ENCODE measurements around the gene PRTG. TPM values are rescaled to one million over a fixed set of nuclear protein-coding genes. Genes with fewer than 3 reads are reported as not detected.

PRTG gene
- polyA plus RNA-seq, 3 donors: not detected

GRCh38 chr15:55683376-55683775 is 59.6 kb downstream of the PRTG start:
- Mint-ChIP-seq H3K4me1 (peaks cover 15% of the 10 kb centered on the region), H3K4me3 (no peak overlapping the region), H3K36me3 (no peaks in the 10 kb centered on the region), H3K9me3 (no peaks in the 10 kb centered on the region), H3K27me3 (ENCODE audit: low read depth in 3 of 3) (peaks cover 0 to 2% (median 2%) of the 10 kb centered on the region in 3 donors), H3K27ac (peak overlapping the region in 1 of 7 donors; percentile 11)
- H3K27ac ChIP-seq (ENCODE audit: low read depth in 1 of 2, low read length in 2 of 2): no peak overlapping the region
- H3K36me3 ChIP-seq (replicated peaks in 1 of 2; ENCODE audit: control insufficient read depth in 1 of 2, insufficient read depth in 2 of 2, low read length in 2 of 2): no peaks in the 10 kb centered on the region
- H3K27me3 ChIP-seq (ENCODE audit: control insufficient read depth in 2 of 2, insufficient read depth in 2 of 2, low read length in 2 of 2): no peaks in the 10 kb centered on the region
- DNase-seq: no peak
- no peaks in the 10 kb centered on the region for H3K79me2 ChIP-seq (ENCODE audit: insufficient read depth, low read length)
- intact Hi-C loops (cut with micrococcal nuclease): no loop called here
- H3K4me2 ChIP-seq (replicated peaks; ENCODE audit: extremely low read depth, low read length, poor library complexity, severe bottlenecking): no peak overlapping the region
- peaks cover 7 to 16% of the 10 kb centered on the region in 2 donors for H3K4me1 ChIP-seq (ENCODE audit: control insufficient read depth in 1 of 2, insufficient read depth in 2 of 2, low read length in 2 of 2)
- no peaks in the 10 kb centered on the region for H3K9me3 ChIP-seq (replicated peaks in 1 of 2; ENCODE audit: control insufficient read depth in 1 of 2, insufficient read depth in 1 of 2, low read length in 2 of 2)
- H4K20me1 ChIP-seq (ENCODE audit: insufficient read depth, low read length): no peaks in the 10 kb centered on the region
- no peak overlapping the region for H3K4me3 ChIP-seq (replicated peaks in 1 of 3; ENCODE audit: low read depth in 2 of 3, low read length in 3 of 3)
- no peak overlapping the region for H2AFZ ChIP-seq (ENCODE audit: insufficient read depth, low read depth, low read length, poor library complexity, severe bottlenecking)
- no peak overlapping the region for H3K9ac ChIP-seq (ENCODE audit: insufficient read depth, low read length, poor library complexity, severe bottlenecking)
- no peak for TF ChIP-seq CTCF (IDR thresholded peaks at IDR 0.05)

GRCh38 chr15:55681631-55682030 is 61.3 kb downstream of the PRTG start:
- no peak overlapping the region for H3K4me2 ChIP-seq (replicated peaks; ENCODE audit: extremely low read depth, low read length, poor library complexity, severe bottlenecking)
- H2AFZ ChIP-seq (ENCODE audit: insufficient read depth, low read depth, low read length, poor library complexity, severe bottlenecking): no peak overlapping the region
- H3K4me3 Mint-ChIP-seq: no peak overlapping the region
- H3K79me2 ChIP-seq (ENCODE audit: insufficient read depth, low read length): no peaks in the 10 kb centered on the region
- H3K4me3 ChIP-seq (replicated peaks in 1 of 3; ENCODE audit: low read depth in 2 of 3, low read length in 3 of 3): no peak overlapping the region
- H3K9ac ChIP-seq (ENCODE audit: insufficient read depth, low read length, poor library complexity, severe bottlenecking): no peak overlapping the region
- no peak overlapping the region for H3K27ac Mint-ChIP-seq
- no peaks in the 10 kb centered on the region for H3K9me3 ChIP-seq (replicated peaks in 1 of 2; ENCODE audit: control insufficient read depth in 1 of 2, insufficient read depth in 1 of 2, low read length in 2 of 2)
- peaks cover 7 to 16% of the 10 kb centered on the region in 2 donors for H3K4me1 ChIP-seq (ENCODE audit: control insufficient read depth in 1 of 2, insufficient read depth in 2 of 2, low read length in 2 of 2)
- H4K20me1 ChIP-seq (ENCODE audit: insufficient read depth, low read length): no peaks in the 10 kb centered on the region
- TF ChIP-seq CTCF (IDR thresholded peaks at IDR 0.05): no peak
- peaks cover 15% of the 10 kb centered on the region for H3K4me1 Mint-ChIP-seq
- DNase-seq: no peak
- WGBS (ENCODE audit: insufficient coverage): no CpG with 5 or more reads among the region's 5 CpGs
- peaks cover 0 to 2% (median 0%) of the 10 kb centered on the region in 3 donors for H3K27me3 Mint-ChIP-seq (ENCODE audit: low read depth in 3 of 3)
- no peaks in the 10 kb centered on the region for H3K36me3 ChIP-seq (replicated peaks in 1 of 2; ENCODE audit: control insufficient read depth in 1 of 2, insufficient read depth in 2 of 2, low read length in 2 of 2)
- no peaks in the 10 kb centered on the region for H3K36me3 Mint-ChIP-seq
- intact Hi-C loops (cut with micrococcal nuclease): no loop called here
- H3K9me3 Mint-ChIP-seq: no peaks in the 10 kb centered on the region
- no peaks in the 10 kb centered on the region for H3K27me3 ChIP-seq (ENCODE audit: control insufficient read depth in 2 of 2, insufficient read depth in 2 of 2, low read length in 2 of 2)
- H3K27ac ChIP-seq (ENCODE audit: low read depth in 1 of 2, low read length in 2 of 2): no peak overlapping the region
